ENCODE results near the gene BAZ1A. TPM values are rescaled to one million over a fixed set of nuclear protein-coding genes. Genes with fewer than 3 reads are reported as not detected.
A peak's percentile ranks its signal among the peaks of the same experiment; 100 is the strongest.

The BAZ1A gene
- total and polyA plus RNA-seq, 10 of the 15 experiments (the other 5 are each of a cell fraction or from before 2014, with no cell fraction given), result 34.3 to 96.5 (median 50.7) TPM

DNA sequence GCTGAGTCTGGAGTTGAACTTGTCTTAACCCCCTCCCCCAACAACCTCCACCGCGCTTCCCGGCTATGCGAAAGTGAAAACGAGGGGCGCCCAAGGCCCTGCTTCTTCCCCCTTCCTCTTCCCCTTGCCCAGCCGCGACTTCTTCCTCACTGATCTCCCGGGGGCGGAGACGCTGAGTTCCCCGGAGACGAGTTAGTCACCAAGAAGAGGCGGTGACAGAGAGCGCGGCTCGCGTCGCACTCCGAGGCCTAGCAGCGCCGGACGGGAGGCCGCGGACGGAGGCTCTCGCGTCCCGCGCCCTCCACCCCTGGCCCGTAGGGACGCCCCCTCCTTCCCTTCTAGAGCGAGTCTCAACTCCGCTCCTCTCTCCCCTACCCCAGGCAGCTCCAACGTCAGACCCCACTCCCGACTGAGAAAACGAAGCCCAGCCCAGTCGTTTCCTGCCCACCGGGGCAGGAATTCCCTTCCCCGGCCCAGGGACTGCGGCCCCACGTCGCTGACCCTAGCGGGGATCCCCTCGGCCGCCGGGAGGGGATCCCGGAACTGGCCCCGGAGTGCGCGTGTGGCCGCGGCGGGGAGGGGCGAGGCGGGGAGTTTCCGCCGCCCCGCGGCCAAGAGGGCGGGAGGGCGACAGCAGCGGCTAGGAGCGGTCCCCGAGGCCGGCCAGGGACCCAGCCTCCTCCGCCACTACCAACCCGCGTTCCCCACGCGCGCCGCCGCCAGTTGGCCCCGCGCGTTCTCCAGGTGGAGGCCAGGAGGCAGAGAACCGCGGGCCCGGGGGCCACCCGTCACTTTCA, 1.4 kb downstream of the BAZ1A start (continued):
- TF ChIP-seq, protein P1, sequence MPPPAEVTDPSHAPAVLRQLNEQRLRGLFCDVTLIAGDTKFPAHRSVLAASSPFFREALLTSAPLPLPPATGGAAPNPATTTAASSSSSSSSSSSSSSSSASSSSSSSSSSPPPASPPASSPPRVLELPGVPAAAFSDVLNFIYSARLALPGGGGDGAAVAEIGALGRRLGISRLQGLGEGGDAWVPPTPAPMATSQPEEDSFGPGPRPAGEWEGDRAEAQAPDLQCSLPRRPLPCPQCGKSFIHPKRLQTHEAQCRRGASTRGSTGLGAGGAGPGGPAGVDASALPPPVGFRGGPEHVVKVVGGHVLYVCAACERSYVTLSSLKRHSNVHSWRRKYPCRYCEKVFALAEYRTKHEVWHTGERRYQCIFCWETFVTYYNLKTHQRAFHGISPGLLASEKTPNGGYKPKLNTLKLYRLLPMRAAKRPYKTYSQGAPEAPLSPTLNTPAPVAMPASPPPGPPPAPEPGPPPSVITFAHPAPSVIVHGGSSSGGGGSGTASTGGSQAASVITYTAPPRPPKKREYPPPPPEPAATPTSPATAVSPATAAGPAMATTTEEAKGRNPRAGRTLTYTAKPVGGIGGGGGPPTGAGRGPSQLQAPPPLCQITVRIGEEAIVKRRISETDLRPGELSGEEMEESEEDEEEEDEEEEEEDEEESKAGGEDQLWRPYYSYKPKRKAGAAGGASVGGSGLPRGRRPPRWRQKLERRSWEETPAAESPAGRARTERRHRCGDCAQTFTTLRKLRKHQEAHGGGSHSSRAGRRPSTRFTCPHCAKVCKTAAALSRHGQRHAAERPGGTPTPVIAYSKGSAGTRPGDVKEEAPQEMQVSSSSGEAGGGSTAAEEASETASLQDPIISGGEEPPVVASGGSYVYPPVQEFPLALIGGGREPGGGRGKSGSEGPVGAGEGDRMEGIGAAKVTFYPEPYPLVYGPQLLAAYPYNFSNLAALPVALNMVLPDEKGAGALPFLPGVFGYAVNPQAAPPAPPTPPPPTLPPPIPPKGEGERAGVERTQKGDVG (CRISPR knock-in tag; IDR thresholded peaks at IDR 0.05), result no peak
- TF ChIP-seq EED (IDR thresholded peaks at IDR 0.05; ENCODE audit: low read depth) (peak; percentile 91), HDAC6 (IDR thresholded peaks at IDR 0.05; ENCODE audit: unreplicated experiment) (no peak), PAX8 (IDR thresholded peaks at IDR 0.05) (no peak), CREB1 (IDR thresholded peaks at IDR 0.05; ENCODE audit: low read depth) (peak; percentile 47), KLF5 (IDR thresholded peaks at IDR 0.05; ENCODE audit: partially characterized antibody) (peak; percentile 28), SMAD1 (IDR thresholded peaks at IDR 0.05; ENCODE audit: low read depth, partially characterized antibody) (peak; percentile 51), RCOR1 (conservative IDR thresholded peaks at IDR 0.05; ENCODE audit: low read depth, low read length) (no peak), BACH1 (IDR thresholded peaks at IDR 0.05; ENCODE audit: borderline replicate concordance) (peak; percentile 33; the same call in 1 of the 2 replicates), CHD1 (IDR thresholded peaks at IDR 0.05; ENCODE audit: low read depth, low read length) (0 out of 2 replicates have a peak, but pooled peaks have one; percentile 84), YBX1 (IDR thresholded peaks at IDR 0.05) (no peak), NFIC (IDR thresholded peaks at IDR 0.05; ENCODE audit: low read depth, low read length) (no peak), SRF (IDR thresholded peaks at IDR 0.05; ENCODE audit: low read depth in 2 of 2, low read length in 2 of 2) (no peak), POU2F2 (IDR thresholded peaks at IDR 0.05; ENCODE audit: borderline replicate concordance, low read depth, low read length) (peak; percentile 59), MLLT1 (IDR thresholded peaks at IDR 0.05) (peak; percentile 63), SIX5 (IDR thresholded peaks at IDR 0.05; ENCODE audit: low read depth, low read length, severe bottlenecking) (no peak), NFYB (IDR thresholded peaks at IDR 0.05; ENCODE audit: insufficient read depth, low read depth, low read length) (no peak), ZZZ3 (IDR thresholded peaks at IDR 0.05; ENCODE audit: control insufficient read depth, insufficient read length, low read depth) (no peak), ATF7 (IDR thresholded peaks at IDR 0.05; ENCODE audit: low read depth) (peak; percentile 51), POLR2AphosphoS2 (IDR thresholded peaks at IDR 0.05; ENCODE audit: low read depth, low read length) (peak; percentile 87; the same call in 1 of the 2 replicates)
- TF ChIP-seq, protein P2, sequence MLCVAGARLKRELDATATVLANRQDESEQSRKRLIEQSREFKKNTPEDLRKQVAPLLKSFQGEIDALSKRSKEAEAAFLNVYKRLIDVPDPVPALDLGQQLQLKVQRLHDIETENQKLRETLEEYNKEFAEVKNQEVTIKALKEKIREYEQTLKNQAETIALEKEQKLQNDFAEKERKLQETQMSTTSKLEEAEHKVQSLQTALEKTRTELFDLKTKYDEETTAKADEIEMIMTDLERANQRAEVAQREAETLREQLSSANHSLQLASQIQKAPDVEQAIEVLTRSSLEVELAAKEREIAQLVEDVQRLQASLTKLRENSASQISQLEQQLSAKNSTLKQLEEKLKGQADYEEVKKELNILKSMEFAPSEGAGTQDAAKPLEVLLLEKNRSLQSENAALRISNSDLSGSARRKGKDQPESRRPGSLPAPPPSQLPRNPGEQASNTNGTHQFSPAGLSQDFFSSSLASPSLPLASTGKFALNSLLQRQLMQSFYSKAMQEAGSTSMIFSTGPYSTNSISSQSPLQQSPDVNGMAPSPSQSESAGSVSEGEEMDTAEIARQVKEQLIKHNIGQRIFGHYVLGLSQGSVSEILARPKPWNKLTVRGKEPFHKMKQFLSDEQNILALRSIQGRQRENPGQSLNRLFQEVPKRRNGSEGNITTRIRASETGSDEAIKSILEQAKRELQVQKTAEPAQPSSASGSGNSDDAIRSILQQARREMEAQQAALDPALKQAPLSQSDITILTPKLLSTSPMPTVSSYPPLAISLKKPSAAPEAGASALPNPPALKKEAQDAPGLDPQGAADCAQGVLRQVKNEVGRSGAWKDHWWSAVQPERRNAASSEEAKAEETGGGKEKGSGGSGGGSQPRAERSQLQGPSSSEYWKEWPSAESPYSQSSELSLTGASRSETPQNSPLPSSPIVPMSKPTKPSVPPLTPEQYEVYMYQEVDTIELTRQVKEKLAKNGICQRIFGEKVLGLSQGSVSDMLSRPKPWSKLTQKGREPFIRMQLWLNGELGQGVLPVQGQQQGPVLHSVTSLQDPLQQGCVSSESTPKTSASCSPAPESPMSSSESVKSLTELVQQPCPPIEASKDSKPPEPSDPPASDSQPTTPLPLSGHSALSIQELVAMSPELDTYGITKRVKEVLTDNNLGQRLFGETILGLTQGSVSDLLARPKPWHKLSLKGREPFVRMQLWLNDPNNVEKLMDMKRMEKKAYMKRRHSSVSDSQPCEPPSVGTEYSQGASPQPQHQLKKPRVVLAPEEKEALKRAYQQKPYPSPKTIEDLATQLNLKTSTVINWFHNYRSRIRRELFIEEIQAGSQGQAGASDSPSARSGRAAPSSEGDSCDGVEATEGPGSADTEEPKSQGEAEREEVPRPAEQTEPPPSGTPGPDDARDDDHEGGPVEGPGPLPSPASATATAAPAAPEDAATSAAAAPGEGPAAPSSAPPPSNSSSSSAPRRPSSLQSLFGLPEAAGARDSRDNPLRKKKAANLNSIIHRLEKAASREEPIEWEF (IDR thresholded peaks at IDR 0.05; ENCODE audit: insufficient replicate concordance, low read depth, low read length), result no peak

Measured in GM12878 (cell line).